ENCODE data around the gene C3orf20.
"Not testable (repeated sequence)": the region's sequence is repeated elsewhere in the genome, so short reads cannot be mapped to it uniquely, and the experiment has no call there.

The C3orf20 gene

GRCh38 chr3:14798231-14798630 lies 123.3 kb downstream of the C3orf20 start:
- DNase-seq (ENCODE audit: low read depth), result no peak

- no peak for DNase-seq (ENCODE audit: low read depth)
Observed at GRCh38 chr3:14799146-14799545, 124.2 kb downstream of the C3orf20 start.

GRCh38 chr3:14801031-14801430 lies 126.1 kb downstream of the C3orf20 start:
- no peak for DNase-seq (ENCODE audit: low read depth)

- DNase-seq (ENCODE audit: low read depth), result no peak
Observed at GRCh38 chr3:14801668-14802380, 126.9 kb downstream of the C3orf20 start.

- DNase-seq (ENCODE audit: low read depth), result no peak
Observed at GRCh38 chr3:14802381-14802731, 127.4 kb downstream of the C3orf20 start.

- DNase-seq (ENCODE audit: low read depth), result no peak
Observed at GRCh38 chr3:14803101-14803980, 128.4 kb downstream of the C3orf20 start.

- DNase-seq (ENCODE audit: low read depth), result no peak
Observed at GRCh38 chr3:14803981-14804834, 129.3 kb downstream of the C3orf20 start.

- DNase-seq (ENCODE audit: low read depth), result no peak
Observed at GRCh38 chr3:14804835-14805780, 130.2 kb downstream of the C3orf20 start.

- no peak for DNase-seq (ENCODE audit: low read depth)
Observed at GRCh38 chr3:14805961-14806537, 131.1 kb downstream of the C3orf20 start.

- no peak for DNase-seq (ENCODE audit: low read depth)
Observed at GRCh38 chr3:14806641-14807263, 131.8 kb downstream of the C3orf20 start.

GRCh38 chr3:14808025-14808424 lies 133.1 kb downstream of the C3orf20 start:
- DNase-seq (ENCODE audit: low read depth), result no peak

GRCh38 chr3:14808502-14809266 lies 133.7 kb downstream of the C3orf20 start:
- no peak for DNase-seq (ENCODE audit: low read depth)

GRCh38 chr3:14809611-14810010 lies 134.7 kb downstream of the C3orf20 start:
- not testable (repeated sequence) for DNase-seq (ENCODE audit: low read depth)

GRCh38 chr3:14810070-14810791 lies 135.3 kb downstream of the C3orf20 start:
- no peak for DNase-seq (ENCODE audit: low read depth)

GRCh38 chr3:14810801-14811661 lies 136.1 kb downstream of the C3orf20 start:
- no peak for DNase-seq (ENCODE audit: low read depth)

- no peak for DNase-seq (ENCODE audit: low read depth)
Observed at GRCh38 chr3:14811684-14812083, 136.7 kb downstream of the C3orf20 start.

- DNase-seq (ENCODE audit: low read depth), result no peak
Observed at GRCh38 chr3:14812196-14812790, 137.4 kb downstream of the C3orf20 start.

Data from stimulated activated CD8-positive, alpha-beta memory T cell treated with anti-CD3 and anti-CD28 coated beads, Interleukin-4, amount 100 ng/mL, for 24 hours (primary cell).